PC-3 (cell line): Measurements from ENCODE around the gene LIME1. TPM values are rescaled to one million over a fixed set of nuclear protein-coding genes. Genes with fewer than 3 reads are reported as not detected.

Source experiments
- ATAC-seq: fragments of 200-7000 bp; cut with Tn5 transposase; 2 replicates; pipeline ENCODE4 v1.9.1; 2020; ENCODE audit warnings: mild to moderate bottlenecking, moderate library complexity
- BruUV-seq: library from RNA; stranded (reverse); fragments of 400-500 nt; replicated peaks from 2 replicates; lab custom pipeline; 2021; lab: Mats Ljungman, UMichigan
- CTCF ChIA-PET: fragments of 300-600 bp; sonication (Branson Sonifier 250); formaldehyde crosslinking; loops from one replicate; lab custom pipeline; 2022; ENCODE audit warnings: antibody characterized with exemption; lab: Charles Lee
- POLR2A ChIA-PET: fragments of 300-600 bp; sonication (Branson Sonifier 250); formaldehyde crosslinking; loops from one replicate; lab custom pipeline; 2022; ENCODE audit warnings: antibody characterized with exemption; ENCODE audit not compliant: unreplicated experiment; lab: Charles Lee
- DNase-seq: peaks from one replicate; pipeline ENCODE4 v3.0.0-alpha.2; 2015
- H2AFZ ChIP-seq: fragments of 300-600 bp; sonication (generic); 2 replicates; pipeline ENCODE4 v1.6.0; 2016; ENCODE audit warnings: antibody characterized with exemption, low read length
- H3F3A ChIP-seq: fragments of 300-600 bp; sonication (generic); one replicate; pipeline ENCODE4 v1.6.0; 2017; ENCODE audit warnings: antibody characterized with exemption, low read length, control low read depth, mild to moderate bottlenecking; ENCODE audit not compliant: unreplicated experiment
- H3K27ac ChIP-seq: fragments of 300-600 bp; sonication (generic); 2 replicates; pipeline ENCODE4 v1.5.1; 2016; ENCODE audit warnings: mild to moderate bottlenecking, low read length
- H3K27me3 ChIP-seq: fragments of 300-600 bp; sonication (generic); 2 replicates; pipeline ENCODE4 v1.6.1; 2016; ENCODE audit warnings: low read length, mixed read lengths
- H3K36me3 ChIP-seq: fragments of 300-600 bp; sonication (generic); 2 replicates; pipeline ENCODE4 v1.6.1; 2016; ENCODE audit warnings: low read depth, mixed run types, low read length, mixed read lengths
- H3K4me1 ChIP-seq: fragments of 300-600 bp; sonication (generic); 2 replicates; pipeline ENCODE4 v1.5.1; 2016; ENCODE audit warnings: low read length; ENCODE audit not compliant: insufficient read depth
- H3K4me2 ChIP-seq: fragments of 300-600 bp; sonication (generic); 2 replicates; pipeline ENCODE4 v1.6.0; 2016; ENCODE audit warnings: low read length
- H3K4me3 ChIP-seq: fragments of 300-600 bp; sonication (generic); 2 replicates; pipeline ENCODE4 v1.5.1; 2016; ENCODE audit warnings: mild to moderate bottlenecking, low read length, mixed read lengths
- H3K79me2 ChIP-seq: fragments of 300-600 bp; sonication (generic); 2 replicates; pipeline ENCODE4 v1.6.1; 2017; ENCODE audit warnings: low read length, mixed read lengths
- H3K9ac ChIP-seq: fragments of 300-600 bp; sonication (generic); 2 replicates; pipeline ENCODE4 v1.6.0; 2016; ENCODE audit warnings: mild to moderate bottlenecking, low read length
- H3K9me2 ChIP-seq: fragments of 300-600 bp; sonication (generic); replicated peaks from 2 replicates; pipeline ENCODE4 v1.6.1; 2016; ENCODE audit warnings: mixed run types, low read length, mixed read lengths
- H3K9me3 ChIP-seq: fragments of 300-600 bp; sonication (generic); 2 replicates; pipeline ENCODE4 v1.6.1; 2016; ENCODE audit warnings: low read length, mixed read lengths
- H4K20me1 ChIP-seq: fragments of 300-600 bp; sonication (generic); 2 replicates; pipeline ENCODE4 v1.6.1; 2016; ENCODE audit warnings: low read length, mixed read lengths
- EZH2 ChIP-seq: fragments of 300-600 bp; sonication (generic); IDR thresholded peaks from one replicate; pipeline ENCODE4 v1.6.1; 2017; ENCODE audit warnings: antibody characterized with exemption, mild to moderate bottlenecking, low read length; ENCODE audit not compliant: unreplicated experiment
- EZH2phosphoT487 ChIP-seq: fragments of 300-600 bp; sonication (generic); IDR thresholded peaks from 2 replicates; pipeline ENCODE4 v1.6.1; 2018; ENCODE audit warnings: mild to moderate bottlenecking, antibody characterized with exemption, low read length, borderline replicate concordance
- intact Hi-C: fragments of 100-400 bp; cut with micrococcal nuclease; formaldehyde crosslinking; loops from 2 replicates; pipeline ENCODE4 v1.9.0; 2023
- total RNA-seq: library from RNA; depleted of rRNA; stranded (reverse); fragments of >200 nt; gene quantifications from 2 replicates; pipeline ENCODE4 v1.2.3, GENCODE V29; 2014
- TF ChIP-seq, protein P1 (sequence below): fragments of 300-600 bp; sonication (generic); conservative IDR thresholded peaks from 2 replicates; pipeline ENCODE4 v1.5.1; 2017; ENCODE audit warnings: antibody characterized with exemption, low read depth, mild to moderate bottlenecking, low read length

Gene LIME1
- total RNA-seq, 1 experiment from 2014 or later = 17.3 TPM

DNA sequence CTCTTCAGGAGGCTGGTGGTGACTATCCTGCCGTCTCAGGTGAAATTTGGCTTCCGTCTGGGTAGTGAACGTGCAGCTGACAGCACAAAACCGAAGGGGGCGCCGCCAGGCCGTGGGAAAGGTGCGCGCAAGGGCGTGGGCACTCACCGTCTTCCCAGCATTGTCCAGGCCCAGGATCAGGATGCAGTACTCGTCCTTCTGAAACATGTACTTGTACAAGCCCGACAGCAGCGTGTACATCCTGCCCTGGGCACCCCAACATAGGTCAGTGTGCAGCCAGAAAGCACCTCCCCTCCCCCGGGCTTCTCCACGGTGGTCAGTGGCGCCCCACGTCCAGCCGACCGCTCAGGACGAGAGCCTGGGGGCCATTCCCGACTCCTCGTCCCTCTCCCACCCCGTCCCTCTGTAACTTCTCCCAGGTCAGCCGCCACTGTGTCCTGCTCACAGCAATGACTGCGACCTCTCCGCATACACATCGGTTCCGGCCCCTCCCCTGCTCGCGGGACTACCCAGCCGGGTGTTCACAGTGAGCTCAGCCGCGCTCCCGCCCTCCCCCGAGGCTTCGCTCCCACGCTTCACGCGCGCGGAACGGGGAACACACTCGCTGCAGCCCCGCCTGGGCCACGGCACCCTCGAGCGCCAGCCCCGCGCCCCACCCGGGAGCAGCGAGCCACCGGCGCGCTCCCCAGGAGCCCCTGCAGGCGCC lies 29.5 kb upstream of the LIME1 start:
- Histone ChIP-seq H3K36me3 (peaks cover 47% of the 10 kb centered on the region), H3K79me2 (peaks cover 74% of the 10 kb centered on the region), H3K27ac (peak overlapping the region; percentile 47), H3K4me2 (peak overlapping the region; percentile 89), H3K4me1 (peaks cover 18% of the 10 kb centered on the region), H2AFZ (peak overlapping the region; percentile 78), H3K27me3 (no peaks in the 10 kb centered on the region), H3F3A (no peaks in the 10 kb centered on the region), H3K9me3 (no peaks in the 10 kb centered on the region), H4K20me1 (no peaks in the 10 kb centered on the region), H3K9me2 (no peaks in the 10 kb centered on the region), H3K9ac (peak overlapping the region; percentile 95), H3K4me3 (peak overlapping the region; percentile 91)
- intact Hi-C loops = loop anchor here (2.0 to 5.0 kb wide), 2 partner anchors 34 to 75 kb away; no protein-coding TSS in a partner anchor
- ChIA-PET CTCF (interaction anchor here (0.6 to 1.1 kb wide), 2 partner anchors 34 to 169 kb away, joined by 3 read pairs; no protein-coding TSS in a partner anchor), POLR2A (interaction anchor here (0.6 to 0.7 kb wide), 3 partner anchors 25 to 354 kb away, joined by 3 to 5 read pairs (median 4); no protein-coding TSS in a partner anchor)
- ATAC-seq (peak; percentile 61), DNase-seq (peak; percentile 59)
- TSS peak; percentile 47 for BruUV-seq
- TF ChIP-seq EZH2phosphoT487 = no peak
- TF ChIP-seq, protein P1, sequence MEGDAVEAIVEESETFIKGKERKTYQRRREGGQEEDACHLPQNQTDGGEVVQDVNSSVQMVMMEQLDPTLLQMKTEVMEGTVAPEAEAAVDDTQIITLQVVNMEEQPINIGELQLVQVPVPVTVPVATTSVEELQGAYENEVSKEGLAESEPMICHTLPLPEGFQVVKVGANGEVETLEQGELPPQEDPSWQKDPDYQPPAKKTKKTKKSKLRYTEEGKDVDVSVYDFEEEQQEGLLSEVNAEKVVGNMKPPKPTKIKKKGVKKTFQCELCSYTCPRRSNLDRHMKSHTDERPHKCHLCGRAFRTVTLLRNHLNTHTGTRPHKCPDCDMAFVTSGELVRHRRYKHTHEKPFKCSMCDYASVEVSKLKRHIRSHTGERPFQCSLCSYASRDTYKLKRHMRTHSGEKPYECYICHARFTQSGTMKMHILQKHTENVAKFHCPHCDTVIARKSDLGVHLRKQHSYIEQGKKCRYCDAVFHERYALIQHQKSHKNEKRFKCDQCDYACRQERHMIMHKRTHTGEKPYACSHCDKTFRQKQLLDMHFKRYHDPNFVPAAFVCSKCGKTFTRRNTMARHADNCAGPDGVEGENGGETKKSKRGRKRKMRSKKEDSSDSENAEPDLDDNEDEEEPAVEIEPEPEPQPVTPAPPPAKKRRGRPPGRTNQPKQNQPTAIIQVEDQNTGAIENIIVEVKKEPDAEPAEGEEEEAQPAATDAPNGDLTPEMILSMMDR = peak; percentile 75

DNA sequence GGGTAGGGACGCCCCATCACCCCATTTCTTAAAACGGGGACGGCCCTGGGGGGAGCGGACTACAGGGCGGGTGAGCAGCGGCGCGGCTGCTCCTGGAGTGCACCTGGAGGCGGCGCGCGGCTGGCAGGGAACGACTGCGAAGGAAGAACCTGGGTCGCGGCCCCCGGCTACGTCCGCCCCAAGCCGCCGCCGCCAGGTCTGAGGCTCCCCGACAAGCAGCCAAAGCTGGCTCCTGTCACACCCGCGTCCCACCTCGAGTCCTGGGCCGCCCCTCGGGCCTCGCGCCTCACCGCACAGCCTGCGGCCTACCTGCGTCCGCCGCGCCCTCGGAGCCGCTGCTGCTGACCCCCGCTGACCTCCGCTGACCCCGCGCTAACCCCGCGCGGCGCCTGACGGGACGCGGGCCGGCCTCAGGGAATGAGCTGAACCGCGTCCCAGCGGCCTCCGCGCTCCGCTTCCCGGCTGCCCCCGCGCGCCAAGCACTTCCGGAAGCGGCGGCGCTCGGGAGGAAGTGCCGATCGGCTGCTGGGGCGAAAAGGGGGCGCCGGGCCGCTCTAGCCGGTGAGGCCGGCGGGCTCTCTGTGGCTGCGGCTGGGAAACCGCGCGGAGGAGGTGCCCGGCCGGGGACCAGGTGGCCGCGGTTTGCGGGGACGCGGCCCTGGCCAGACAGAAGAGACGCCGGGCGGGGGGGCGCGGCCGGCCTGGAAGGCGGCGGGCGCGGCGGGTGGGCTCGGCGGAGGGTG lies 28.7 kb upstream of the LIME1 start, which contains the start of the genes ARFRP1 and ZGPAT:
Gene ARFRP1, minus strand, starts transcription at position 419 of the 743 bp plus-strand sequence. CDS start 885 bp downstream, outside the sequence.
Gene ZGPAT, plus strand, starts transcription at position 482 of the 743 bp plus-strand sequence. CDS start 542 bp downstream, outside the sequence.
- ChIA-PET POLR2A (interaction anchor here (0.6 to 0.7 kb wide), 5 partner anchors 26 to 353 kb away, joined by 3 to 9 read pairs (median 5); partner anchors contain the start of genes GMEB2 and LIME1), CTCF (interaction anchor here (0.6 to 1.1 kb wide), 4 partner anchors 33 to 376 kb away, joined by 3 read pairs; no protein-coding TSS in a partner anchor)
- Histone ChIP-seq H3K9me2 (no peaks in the 10 kb centered on the region), H3K79me2 (peaks cover 81% of the 10 kb centered on the region), H3K27ac (peak within 1 kb of the TSS; percentile 47), H3K9me3 (no peaks in the 10 kb centered on the region), H2AFZ (peak within 1 kb of the TSS; percentile 78), H3F3A (no peaks in the 10 kb centered on the region), H3K9ac (peak within 1 kb of the TSS; percentile 95), H3K4me1 (peaks cover 18% of the 10 kb centered on the region), H3K4me2 (peak within 1 kb of the TSS; percentile 89), H4K20me1 (no peaks in the 10 kb centered on the region), H3K27me3 (no peaks in the 10 kb centered on the region), H3K36me3 (peaks cover 54% of the 10 kb centered on the region), H3K4me3 (peak within 1 kb of the TSS; percentile 91)
- no peak for TF ChIP-seq EZH2
- TF ChIP-seq, protein P1 = no peak
- TF ChIP-seq EZH2phosphoT487 = no peak
- BruUV-seq = no TSS peak
- intact Hi-C loops = loop anchor here (2.0 to 5.0 kb wide), 2 partner anchors 33 to 75 kb away; no protein-coding TSS in a partner anchor
- ATAC-seq (peak; percentile 83), DNase-seq (peak; percentile 78)
